MM.1S (cell line): ENCODE results near the gene NCKAP5.

ENCODE experiments used
- EZH2phosphoT487 ChIP-seq: fragments of 300-600 bp; sonication (generic); IDR thresholded peaks from 2 replicates; pipeline ENCODE4 v1.6.1; 2018; ENCODE audit warnings: antibody characterized with exemption, low read length
- TF ChIP-seq, protein P1 (sequence below): fragments of 300-600 bp; sonication (generic); IDR thresholded peaks from 2 replicates; pipeline ENCODE4 v1.5.1; 2016; ENCODE audit warnings: antibody characterized with exemption, low read length, mixed read lengths

DNA sequence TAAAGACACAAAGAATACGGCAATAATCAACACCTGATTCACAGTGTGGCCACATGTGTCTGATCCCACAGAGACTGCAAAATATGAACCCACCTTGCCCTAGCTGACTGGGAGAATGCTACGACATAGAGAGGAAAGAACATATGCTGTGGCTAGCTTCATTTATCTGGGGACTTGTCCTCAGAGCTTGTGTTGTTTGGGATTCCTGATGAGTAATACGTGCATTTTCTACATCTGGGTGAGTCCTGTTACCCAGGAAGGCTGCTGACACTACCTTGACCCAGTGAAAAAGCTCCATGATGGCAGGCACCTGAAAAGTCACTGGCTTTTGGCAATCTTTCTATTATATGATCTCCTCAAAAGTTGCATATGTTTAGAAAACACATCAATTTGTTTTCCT is 470.6 kb downstream of the NCKAP5 start:
- TF ChIP-seq, protein P1, sequence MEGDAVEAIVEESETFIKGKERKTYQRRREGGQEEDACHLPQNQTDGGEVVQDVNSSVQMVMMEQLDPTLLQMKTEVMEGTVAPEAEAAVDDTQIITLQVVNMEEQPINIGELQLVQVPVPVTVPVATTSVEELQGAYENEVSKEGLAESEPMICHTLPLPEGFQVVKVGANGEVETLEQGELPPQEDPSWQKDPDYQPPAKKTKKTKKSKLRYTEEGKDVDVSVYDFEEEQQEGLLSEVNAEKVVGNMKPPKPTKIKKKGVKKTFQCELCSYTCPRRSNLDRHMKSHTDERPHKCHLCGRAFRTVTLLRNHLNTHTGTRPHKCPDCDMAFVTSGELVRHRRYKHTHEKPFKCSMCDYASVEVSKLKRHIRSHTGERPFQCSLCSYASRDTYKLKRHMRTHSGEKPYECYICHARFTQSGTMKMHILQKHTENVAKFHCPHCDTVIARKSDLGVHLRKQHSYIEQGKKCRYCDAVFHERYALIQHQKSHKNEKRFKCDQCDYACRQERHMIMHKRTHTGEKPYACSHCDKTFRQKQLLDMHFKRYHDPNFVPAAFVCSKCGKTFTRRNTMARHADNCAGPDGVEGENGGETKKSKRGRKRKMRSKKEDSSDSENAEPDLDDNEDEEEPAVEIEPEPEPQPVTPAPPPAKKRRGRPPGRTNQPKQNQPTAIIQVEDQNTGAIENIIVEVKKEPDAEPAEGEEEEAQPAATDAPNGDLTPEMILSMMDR: no peak
- TF ChIP-seq EZH2phosphoT487: no peak
